Renal cortical epithelial cell (primary cell): Measurements from ENCODE around the gene FKBP8. TPM values are rescaled to one million over a fixed set of nuclear protein-coding genes. Genes with fewer than 3 reads are reported as not detected.

Source experiments
- DNase-seq: peaks from one replicate; pipeline ENCODE4 v3.0.0-alpha.2; 2011; ENCODE audit warnings: low read depth
- total RNA-seq: library from RNA; depleted of rRNA; stranded (reverse); fragments of >200 nt; gene quantifications from 2 replicates; pipeline ENCODE4 v1.2.3, GENCODE V29; 2014

FKBP8 gene
- total RNA-seq, 1 donor from 2014 or later: 278 TPM

DNA sequence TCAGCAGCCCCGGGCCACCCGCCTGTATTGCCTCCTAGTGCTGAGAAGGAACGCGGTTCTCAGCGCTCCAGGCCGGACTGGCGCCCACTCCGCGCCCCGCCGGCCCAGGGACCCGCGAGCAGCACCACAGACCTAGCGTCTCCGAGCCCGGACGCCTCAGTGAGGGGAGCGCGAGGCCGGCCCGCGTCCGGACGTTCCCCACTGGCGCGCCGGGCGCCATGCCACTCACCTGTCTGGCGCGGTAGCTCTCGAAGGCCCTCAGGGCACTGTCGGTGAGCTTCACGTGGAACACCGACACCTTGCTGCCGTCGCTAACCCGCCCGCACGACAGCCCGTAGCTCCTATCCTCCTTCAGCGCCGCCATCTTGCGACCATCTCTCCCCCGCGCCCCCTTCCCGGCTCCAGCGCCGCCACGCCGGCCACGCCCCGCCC, 21.7 kb downstream of the FKBP8 start, which contains the start of gene ELL:
Gene ELL, minus strand, starts transcription at position 379 of the 432 bp plus-strand sequence. Its CDS starts 15 bp downstream, at position 364.
- no peak for DNase-seq

DNA sequence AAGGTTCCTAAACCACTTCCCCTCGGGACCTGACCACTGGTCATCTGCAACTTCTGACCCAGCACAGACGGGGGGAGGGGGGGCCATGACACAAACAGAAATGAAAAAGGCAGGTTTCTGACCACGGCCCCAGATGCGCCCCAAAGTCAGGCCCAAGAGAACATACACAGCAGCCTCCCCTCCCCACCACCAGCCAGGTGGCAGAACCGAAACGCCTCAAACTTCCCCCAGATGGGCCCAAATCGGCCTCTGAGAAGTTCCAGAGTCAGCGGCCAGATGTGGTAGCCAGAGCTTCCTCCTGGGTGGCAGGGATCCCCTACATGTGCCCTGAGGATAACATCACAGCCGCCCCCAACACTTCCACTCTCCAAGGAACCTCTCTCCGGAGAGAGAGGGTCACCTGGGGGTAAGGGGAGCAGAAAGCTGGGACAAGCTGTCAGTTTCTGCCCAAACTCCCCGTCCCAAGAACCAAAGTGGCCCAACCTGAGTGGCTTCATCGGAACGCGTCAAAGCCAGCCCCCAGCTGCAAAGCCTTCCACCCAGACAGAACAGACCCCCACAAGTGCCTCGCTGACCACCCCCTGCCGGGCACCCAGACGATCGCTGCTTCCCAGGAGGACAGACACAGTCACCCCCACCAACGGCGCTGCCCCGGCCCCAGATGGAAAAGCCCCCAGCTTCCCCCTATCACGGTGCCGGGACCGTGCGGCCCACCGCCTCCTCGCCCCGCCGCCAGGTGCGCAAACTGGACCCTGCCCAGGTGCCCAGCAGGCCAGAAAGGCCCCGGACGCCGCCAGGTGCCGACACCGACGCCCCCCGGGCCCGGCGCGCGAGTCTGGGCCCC, 22.3 kb downstream of the FKBP8 start:
- no peak for DNase-seq

DNA sequence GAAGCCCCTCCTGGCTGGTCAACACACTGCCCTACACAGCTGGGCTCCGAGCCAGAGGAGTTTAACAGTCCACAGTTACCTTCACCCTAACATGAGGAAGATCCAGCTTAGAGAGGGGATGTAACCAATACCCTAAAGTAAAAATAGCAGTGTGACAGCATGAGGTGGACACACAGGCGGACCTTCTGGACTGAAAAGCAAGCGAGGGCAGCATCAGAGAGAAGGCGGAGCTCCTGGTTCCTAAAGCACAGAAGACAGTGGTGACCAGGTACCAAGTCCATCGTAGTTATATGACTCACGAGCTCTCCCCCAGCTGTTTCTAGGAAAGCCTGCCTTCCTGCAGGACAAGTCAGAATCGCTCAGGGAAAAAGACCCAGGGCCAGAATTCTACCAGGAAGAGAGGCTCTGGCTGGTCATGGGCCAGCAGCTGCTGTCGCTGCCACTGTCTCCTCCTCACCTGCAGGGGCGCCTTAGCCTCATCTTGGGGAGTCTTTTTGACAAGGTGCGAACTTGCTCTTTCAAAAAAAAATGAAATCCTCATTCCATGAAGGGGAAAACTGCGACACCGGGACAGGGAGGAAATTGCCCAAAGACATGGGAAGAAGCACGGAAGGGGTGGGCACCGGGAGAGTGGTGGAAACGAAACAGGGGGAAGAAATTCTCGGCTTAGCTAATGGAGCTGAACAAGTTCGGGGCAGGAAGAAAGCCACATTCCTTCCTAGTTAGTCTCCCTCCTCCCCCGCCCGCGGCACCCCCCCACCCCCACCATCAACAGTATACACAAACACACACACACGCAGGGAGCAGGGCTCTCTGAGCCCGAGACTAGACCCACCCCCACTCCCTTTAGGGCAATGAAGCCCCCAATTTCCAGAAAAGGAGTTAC, 23.2 kb downstream of the FKBP8 start:
- DNase-seq: peak; percentile 93

DNA sequence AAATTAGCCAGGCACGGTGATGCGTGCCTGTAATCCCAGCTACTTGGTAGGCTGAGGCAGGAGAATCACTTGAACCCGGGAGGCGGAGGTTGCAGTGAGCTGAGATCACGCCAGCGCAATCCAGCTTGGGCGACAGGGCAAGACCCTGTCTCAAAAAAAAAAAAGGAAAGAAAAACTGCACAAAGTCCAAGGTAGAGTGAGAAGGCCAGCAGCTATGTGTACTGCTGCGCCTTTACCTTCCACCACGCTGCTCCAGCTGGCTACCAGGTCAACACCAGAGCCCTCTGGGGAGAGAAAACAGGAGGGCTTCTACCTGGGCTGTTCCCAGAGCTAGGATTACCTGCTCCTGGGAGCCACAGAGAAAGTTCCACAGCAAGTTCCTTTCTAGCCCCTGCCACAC, 24.7 kb downstream of the FKBP8 start:
- no peak for DNase-seq

DNA sequence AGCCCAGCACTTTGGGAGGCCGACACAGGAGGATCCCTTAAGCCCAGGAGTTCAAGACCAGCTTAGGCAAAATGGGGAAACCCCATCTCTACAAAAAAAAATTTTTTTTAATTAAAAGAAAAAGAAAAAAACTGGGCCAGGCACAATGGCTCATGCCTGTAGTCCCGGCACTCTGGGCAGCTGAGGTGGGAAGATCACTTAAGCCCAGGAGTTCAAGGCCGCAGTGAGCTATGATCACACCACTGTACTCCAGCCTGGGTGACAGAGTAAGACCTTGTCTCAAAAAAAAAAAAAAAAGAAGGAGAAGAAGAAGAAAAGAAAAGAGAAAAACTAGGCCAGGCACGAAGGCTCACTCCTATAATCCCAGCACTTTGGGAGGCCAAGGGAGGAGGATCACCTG, 25.8 kb downstream of the FKBP8 start:
- DNase-seq: no peak

DNA sequence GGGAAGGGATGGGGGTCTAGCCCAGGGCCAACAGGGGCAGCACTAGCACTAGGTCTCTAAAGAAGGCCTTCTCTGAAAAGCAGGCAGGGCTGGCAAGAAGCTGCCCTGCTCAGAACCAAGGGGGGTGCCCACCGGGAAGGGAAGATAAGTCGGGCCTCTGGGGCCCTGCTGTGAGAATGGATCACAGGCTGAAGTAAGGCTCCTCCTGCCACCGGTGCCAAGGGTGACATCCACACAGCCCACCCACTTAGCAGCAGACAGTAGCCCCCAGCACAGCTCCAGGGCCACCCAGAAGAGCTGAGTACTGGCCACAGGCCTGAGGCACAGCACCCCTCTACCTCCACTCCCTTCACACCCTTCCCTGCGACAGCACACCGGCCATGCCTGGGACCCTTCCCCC, 27.4 kb downstream of the FKBP8 start:
- DNase-seq: no peak

DNA sequence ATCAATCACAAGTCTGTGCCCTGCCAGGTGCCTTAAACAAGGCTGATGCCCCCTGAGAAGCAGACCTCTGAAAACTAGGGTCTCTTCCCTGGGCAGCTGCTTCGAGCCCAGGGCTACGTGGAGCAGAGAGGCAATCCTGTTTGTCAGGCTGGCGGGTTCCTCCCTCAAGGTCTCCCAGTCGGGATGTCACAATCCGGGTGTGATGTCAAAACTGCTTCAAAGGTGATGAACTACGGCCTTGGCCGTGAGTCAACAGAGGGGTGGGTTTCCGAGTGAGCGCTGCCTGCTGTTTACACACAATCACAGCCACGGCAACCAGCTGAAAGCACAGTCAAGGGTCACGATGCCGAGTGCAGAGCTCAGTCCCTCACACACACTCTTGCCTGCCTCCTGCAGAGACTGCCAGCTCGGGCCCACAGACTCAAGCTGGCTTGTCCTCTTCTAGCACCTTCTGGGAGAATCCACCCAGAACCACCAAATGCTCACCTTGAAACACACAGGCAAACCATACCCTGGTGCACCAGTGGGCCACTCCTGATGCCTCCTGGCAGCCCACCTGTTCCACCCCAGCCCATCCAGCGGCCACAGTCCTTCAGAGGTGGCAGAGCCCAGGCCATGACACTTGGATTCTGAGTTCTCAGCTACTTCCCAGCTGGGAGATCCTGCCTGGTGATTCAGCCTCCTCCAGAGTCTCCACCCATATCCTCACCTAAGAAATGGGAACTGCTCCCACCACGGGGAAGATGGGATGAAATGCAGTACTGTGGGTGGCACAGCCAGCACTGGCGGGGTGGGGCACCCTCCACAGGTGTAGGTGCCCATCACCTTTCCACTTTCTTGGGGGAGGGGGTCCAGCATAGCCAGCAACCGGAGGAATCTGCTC, 28.3 kb downstream of the FKBP8 start:
- DNase-seq: peak; percentile 93

DNA sequence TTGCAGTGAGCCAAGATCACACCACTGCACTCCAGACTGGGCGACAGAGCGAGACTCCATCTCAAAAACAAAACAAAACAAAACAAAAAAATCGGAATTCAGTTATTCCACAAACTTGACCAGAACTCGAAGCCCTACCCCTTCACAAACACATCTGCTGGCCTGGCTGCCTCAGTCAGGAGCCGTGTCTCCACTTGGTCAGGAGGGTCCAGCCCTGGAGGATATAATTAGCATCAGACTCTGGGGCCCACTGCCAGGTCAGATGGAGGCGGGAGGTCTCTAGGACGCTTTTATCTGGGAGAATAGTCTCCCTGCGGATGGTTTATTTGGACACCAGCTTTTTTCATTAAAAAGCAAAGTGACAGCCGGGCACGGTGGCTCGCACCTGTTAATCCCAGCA, 29.5 kb downstream of the FKBP8 start:
- DNase-seq: no peak

DNA sequence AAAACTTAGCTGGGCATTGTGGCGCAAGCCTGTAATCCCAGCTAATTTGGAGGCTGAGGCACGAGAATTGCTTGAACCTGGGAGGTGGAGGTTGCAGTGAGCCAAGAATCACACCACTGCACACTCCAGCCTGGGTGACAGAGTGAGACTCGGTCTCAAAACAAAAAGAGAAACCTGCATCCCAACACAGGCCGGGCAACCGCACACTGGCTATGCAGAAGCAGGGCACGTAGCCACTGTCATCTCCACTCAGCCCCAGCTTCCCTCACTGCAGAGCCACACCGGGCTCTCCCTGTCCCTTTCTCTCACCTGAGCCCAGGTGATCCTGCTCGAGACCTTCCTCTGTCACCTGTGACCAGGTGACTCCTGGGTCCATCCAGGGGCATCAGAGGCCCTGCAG, 33.2 kb downstream of the FKBP8 start:
- DNase-seq: no peak

DNA sequence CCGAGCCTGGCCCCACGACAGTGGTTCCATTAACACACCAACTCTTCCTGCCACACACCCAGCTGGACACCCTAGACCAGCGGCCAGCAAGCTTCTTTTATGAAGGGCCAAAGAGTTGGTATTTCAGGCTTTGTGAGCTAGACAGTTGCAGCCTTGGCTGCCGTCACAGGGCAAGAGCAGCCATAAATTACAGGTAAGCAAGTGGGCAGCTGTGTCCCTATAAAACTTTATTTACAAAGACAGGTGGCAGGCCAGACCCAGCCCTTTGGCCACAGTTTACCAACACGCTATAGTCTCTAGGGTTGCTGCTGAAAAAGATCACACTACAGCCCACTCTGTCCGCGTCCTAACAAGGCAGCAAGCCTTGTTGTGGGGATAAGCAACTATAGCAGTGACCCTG, 34.8 kb downstream of the FKBP8 start:
- no peak for DNase-seq

DNA sequence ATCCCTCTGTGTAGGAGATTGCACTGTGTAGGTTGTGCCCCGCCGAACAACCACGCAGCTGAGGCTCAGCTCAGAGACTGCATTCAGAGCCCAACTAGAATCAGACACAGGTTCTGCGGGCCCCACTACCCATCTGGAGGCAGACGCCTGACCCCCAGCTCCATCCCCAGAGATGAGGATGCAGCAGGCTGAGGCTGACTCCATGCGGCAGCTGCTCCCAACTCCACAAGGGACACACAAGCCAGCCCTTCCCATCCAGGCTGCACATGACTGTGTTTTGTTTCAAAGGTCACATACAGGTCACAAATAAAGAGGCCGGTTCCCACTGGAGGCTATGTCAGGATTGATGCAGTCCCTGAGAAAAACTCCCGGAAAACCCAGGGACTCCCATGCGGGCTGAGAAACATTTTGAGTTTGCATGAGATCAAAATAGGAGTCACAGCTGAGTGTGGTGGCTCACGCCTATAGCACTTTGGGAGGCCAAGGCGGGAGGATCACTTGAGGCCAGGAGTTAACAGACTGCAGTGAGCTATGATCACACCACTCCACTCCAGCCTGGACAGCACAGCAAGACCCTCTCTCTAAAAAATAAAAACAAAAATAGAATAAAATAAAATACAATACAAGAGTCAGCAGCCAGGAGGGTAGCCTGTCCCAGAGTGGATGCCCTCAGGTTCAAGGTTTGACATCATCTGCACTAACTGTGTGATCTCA, 35.5 kb downstream of the FKBP8 start:
- peak; percentile 43 for DNase-seq

DNA sequence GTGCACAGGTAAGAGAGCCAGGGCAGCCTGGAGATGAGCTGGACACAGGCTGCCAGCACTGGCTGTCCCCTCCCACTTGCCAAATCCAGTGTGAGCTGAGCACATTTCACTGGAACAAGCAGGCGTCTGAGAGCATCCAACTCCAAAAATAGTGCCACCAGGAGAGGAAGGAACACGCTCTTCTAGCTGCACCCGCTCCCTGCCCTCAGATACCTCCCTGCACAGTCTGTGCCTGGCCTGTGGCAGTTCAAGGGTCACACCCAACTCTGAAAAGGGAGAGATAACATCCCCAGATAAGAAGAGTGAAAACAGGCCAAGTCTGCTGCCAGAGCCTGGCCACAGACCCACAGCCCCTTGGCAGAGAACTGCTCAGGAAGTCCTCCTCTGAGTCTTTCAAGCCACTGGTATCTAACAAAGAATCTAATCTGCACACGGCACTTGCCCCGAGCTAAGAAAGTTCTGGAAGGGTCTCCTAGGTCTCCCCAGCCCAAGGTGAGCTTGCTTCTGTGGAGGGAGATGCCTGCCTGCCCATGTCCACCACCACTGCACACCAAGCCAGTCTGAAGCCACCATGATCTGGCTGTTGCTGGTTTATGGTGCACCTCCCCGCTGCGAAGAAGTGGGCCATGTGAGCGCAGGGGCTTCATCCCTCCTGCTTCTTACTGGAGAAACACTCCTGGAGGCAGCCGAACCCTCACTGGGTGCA, 36.2 kb downstream of the FKBP8 start:
- no peak for DNase-seq

DNA sequence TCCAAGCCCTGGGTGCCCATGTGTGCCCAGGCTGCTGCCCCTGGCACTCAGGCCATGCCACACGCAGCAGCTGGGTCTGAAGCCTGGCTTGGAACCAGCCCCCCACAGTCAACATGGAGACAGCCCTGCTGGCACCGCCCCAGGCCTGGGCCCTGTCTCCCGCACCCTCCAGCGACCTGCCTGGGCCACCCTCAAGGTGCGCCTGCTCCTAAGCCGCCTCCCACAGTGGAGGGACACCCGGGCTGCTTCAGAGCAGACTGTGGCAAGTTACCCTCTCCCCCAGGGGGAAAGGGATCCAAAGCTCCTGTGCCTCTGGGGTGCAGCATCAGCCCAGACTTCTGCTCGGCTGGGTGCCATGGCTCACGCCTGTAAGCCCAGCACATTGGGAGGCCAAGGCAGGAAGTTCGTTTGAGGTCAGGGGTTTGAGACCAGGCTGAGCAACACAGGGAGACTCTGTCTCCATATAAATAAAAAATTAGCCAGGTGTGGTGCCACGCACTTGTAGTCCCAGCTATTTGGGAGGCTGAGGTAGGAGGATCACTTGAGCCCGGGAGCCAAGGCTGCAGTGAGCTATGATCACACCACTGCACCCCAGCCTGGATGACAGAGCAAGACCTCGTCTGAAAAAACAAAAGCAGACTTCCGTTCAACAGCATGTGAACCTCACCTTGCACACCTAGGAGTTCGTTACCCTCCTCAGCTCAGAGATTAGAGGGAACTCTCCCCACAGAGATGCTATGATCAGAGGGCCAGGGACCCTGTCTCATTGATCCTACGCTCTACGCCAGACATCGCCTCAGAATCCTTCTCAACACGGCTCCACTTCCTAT, 37.1 kb downstream of the FKBP8 start:
- no peak for DNase-seq

DNA sequence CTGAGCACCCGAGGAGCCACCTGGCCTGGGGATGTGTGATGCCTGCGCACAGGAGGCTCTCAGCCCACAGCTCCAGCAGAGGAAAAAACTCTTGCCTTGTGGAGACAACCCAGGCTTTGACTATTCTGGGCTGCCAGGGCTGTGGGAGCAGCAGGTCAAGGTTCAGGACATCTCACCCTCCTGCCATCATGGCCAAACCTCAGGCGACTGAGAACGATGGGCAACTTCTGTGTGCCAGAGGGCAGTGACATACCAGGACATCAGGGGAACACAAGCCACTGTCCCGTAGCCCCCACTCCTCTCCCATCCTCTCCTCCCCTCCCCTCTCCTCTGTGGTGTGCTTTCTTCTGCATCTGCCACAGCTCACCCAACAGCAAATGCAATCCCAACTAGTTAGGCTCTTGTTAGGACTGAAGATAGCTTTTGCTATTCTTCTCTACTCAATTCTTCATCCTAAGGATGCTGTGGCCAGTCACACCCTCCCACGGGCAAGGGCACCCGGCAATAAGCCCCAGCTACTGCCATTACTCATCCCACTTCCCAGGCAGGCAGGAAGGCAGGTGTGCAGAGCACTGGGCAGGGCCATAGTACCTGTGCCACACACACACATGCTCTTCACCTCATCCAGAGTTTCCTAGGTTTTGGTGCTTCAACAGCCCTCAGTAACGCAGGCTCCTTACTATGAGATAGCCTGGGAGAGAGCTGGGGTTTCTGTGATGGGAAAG, 38.3 kb downstream of the FKBP8 start:
- no peak for DNase-seq

DNA sequence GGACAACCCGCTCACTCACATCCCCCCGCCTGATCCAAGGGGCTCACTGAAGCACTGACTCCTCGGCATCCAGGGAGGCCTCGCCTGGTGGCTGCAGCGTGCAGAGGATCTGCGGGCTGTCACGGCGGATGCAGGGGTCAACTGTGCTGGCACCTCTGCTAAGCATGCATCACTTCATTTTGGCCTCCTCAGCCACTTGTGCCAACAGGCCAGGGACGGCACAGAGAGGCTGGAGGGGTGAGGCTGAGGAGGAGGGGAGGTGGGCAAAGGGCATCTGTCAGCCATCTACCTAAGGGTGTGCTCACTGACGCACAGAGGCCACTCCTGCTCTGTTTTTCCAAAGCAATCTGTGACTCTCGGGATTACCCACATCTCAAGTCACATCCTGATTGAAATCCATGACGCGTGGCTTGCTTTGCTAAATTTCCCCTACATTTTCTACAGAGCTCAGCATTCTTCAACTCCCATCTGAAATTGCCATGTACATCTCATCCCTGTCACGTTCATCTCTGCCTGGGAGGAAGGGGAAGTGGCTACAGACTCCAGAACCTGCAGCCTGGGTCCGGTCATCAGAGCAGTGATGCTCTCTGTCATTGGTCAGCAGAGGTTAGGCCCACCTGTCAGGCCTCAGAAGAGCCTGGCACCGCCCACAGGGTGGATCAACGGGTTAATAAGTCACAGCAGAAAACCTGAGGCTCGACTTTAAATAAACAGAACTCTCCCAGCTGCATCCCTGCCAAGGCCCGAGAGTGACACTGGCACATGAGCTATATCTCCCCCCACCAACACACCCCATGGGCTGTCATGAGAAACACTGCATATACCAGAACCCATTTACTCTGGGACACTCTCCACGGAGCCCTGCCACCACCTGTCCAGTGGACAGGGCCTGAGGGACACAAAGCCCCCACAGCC, 39.1 kb downstream of the FKBP8 start:
- peak; percentile 84 for DNase-seq

DNA sequence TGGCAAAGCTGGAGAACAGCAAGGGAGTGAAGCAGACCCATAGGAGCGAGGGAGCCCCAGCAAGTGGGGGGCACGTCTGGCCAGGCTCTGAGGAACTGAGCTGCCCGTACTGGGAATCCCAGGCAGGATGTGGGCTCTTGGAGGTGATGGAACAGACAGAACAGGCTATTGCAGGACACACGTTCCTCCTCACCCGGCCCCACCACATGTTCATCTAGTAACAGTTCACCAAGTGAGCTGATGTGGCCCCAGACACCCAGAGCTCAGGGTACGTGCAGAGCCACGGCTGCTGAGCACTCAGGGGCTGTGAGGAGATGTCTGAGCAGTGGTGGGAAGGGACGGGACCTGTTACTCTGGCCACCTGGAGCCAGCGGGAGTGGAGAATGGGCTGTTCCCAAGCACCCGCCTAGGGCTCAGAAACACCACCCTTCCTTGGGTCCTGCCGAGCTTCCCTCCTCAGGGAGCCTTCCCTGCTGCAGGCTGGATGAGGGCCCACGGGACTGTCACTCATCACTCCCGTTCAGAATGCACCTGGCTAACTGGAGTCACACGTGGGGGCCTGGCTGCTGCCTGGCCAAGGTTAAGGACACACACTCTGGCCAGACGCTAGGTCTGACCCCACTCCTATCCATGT, 39.9 kb downstream of the FKBP8 start:
- no peak for DNase-seq

DNA sequence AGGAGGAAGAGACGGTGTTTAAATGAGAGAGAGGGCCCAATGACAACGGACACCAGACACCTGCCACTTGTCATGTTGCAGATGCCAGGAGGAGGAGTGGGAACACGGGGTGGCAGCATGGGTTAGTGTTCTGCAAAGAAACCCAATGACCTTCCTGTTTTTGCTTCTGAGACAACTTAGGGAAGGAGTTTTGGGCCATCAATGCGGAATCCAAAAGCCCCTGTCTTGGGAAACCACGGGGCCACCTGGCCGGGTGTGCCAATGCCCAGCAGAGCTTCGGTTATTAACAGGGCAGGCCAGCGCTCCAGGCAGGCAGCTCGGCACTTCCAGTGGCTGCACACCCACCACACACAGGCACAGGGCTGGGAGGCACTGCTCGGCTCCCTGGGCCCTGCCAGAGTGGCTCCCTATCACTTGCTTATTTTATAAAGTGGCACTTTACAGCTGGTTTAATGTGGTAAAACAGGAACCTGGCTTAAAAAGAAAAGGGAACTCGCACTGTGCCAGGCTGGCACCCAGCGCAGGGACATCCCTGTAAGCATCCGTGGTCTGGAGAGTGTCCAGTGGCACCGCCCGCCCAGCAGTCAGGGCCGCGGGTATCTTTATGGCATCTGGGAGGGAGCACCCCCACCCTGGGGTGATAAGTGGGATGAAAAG, 40.6 kb downstream of the FKBP8 start:
- no peak for DNase-seq
